Right lung (tissue), 5 donors: ENCODE results near the gene SFRP5. TPM values are rescaled to one million over a fixed set of nuclear protein-coding genes. Genes with fewer than 3 reads are reported as not detected.

Experiments used
- DNase-seq, 2 donors: peaks; one replicate each; pipeline ENCODE4 v3.0.0-alpha.2; 2013
- polyA plus RNA-seq, 5 donors: library from polyadenylated mRNA; unstranded; fragments of 120-200 nt; gene quantifications; one replicate each; pipeline versions ENCODE4 v1.2.1 to v1.2.3, GENCODE V29; 2013; ENCODE audit warnings: inconsistent platforms in 1 of 5, low replicate concordance in 1 of 5; ENCODE audit not compliant: insufficient read length in 5 of 5, insufficient read depth in 1 of 5

Gene SFRP5
- polyA plus RNA-seq, 5 donors, result 3.5 to 9.7 (median 4.0) TPM

DNA sequence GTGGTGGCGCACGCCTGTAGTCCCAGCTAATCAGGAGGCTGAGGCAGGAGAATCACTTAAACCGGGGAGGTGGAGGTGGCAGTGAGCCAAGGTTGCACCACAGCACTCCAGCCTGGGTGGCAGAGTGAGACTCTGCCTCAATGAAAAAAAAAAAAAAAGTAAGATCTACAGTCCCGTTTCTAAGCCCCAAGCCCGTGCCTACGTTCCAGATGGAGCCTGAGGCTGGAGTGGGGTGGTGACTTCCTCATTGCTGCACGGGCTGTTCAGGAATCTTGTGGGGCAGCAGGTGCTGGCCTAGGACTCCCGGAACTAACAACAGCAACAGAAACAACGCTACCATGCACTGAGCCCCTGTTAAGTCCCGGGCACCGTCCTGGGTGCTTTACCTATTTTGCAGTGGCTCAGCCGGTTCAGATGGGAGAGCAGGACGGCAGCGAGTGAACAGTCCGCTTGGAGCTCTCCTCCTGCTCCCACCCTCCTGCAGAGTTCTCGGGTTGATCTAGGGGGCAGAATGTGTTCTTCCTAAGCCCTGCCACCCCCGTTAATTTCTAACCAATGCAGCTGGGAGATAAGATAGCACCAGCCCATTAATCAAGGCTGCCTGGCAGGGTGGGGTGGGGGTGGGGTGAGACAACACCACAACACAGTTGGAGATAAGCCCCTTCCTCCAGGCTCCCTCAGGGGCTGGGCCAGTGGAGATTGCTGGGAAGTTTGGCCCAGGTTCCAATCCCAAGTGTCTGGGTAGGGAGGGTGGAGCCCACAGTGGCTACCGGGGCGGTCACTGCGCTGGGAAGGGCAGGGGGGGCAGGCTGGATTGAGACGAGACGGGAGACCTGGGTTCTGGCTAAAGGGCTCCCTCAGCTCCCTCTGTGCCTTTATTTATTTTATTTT is 17.0 kb upstream of the SFRP5 start:
- DNase-seq, result peak; percentile 30 to 38

DNA sequence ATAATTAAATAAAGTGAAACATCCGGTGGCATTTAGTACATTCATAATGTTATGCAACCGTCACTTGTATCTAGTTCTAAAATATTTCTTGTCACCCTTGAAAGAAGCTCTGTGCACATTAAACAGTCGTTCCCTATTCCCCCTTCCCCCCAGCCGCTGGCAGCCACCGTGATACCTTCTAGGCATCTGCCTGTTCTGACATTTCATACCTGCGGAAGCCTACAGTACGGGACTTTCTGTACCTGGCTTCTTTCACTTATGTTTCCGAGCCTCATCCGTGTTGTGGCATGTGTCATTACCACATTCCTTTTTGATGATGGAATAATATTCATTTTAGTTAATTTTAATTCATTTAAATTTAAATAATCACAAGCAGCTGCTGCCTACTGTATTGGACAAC is 13.9 kb upstream of the SFRP5 start:
- no peak for DNase-seq

DNA sequence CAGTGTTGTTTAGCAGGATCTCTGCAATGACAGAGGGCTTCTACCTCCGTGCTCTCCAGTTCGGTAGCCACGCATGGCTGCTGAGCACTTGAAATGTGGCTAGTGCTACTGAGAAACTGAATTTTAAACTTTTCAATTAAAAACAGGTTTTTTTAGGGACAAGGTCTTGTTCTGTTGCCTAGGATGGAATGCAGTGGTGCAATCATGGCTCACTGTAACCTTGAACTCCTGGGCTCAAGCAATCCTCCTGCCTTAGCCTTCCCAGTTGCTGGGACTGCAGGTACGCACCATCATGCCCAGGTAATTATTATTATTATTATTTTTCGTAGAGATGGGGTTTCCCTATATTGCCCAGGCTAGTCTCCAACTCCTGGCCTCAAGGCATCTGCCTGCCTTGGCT is 13.4 kb upstream of the SFRP5 start:
- DNase-seq, result no peak

DNA sequence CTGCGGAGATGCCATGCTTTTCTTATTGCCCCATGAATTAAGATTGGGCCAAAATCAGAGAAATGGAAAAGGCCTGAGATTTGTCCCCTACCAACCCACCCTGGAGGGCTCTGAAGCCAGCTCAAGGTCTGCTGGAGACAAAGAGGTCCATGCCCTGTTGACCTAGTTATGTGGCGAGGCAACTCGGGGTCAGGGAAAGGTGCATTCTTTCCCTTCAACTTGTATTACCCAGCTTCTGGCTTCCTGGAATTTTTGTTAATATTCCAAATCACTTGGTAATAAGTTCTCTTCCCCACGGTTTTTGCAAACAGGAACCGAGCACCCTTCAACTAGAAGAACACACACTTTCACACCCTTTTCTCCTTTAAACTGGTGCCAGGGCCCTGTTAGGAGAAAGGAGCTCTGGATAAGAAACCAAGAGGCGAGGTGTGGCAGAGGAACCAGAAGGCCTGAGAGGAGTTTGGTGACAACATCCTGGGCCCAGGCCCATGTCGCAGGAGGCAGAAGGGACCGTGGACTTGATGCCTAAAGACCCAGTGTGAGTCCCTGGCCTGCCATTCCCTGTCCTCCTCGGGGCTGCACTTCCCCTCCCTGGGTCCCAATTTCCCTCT is 12.5 kb upstream of the SFRP5 start:
- DNase-seq, result peak; percentile 28 to 30

DNA sequence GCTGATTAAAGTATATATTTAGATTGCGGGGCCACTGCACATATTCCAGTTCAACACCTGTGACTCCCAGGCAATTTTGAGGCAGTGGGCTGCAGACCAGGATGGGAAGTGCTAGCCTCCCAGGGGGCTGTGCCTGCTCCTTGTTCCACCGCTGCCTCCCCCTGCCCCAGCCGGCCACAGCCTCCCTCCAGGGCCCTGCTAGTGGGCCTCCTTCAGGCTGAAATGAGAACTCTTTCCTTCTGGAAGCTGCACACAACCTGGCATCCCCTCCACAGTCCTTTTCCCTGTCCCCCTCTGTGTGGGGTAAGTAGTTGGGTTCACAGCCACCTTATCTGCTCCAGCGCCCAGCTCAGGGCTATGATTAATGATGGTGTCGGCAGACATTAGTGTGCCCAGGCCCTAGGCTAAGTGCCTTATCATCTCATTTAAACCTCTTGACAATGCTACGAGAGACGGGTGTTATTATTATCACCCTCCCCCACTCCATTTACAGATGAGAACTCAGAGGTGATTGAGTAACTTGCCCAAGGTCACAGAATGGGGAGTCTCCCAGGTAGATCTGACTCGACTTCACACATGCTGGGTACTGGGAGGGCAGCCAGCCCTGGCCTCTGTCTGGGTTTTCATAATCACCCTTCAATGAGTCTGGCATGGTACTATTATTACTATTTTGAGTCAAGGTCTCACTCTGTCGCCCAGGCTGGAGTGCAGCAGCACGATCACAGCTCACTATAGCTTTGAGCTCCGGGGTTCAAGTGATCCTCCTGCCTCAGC is 10.8 kb upstream of the SFRP5 start:
- DNase-seq, result no peak

DNA sequence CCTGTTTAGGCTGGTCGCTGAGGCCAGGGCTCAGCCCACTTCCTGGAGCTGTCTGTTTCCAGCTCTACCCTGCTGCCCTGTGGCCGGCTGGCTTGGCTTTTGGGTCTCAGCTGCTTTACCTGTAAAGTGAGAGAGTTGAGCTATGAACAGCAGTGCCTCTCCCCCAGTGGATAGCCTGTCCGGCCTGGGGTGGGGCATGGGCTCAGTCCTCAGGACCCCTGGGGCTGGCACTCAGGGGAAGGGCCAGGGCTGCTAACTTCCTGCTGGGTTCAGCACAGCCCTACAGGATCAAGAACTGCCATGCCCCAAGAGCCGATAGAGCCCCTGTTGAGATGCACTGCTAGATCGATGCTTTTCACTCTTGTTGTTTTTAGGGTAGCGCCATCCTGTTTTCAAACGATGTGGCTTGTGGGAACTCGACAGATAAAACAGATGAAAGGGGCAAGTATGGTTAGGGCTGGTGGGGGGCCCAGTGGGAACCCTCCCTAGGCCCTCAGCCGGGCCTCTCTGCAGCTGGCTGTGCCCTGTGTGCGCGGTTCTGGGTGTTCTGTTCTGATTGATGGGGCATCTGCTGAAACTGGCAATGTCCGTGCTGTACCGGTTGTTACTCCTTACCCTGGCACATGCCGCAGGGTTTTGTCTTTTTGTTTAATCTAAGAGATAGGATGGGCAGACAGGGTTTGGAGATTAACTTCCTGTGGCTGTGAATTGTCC is 10.0 kb upstream of the SFRP5 start:
- DNase-seq, result no peak

DNA sequence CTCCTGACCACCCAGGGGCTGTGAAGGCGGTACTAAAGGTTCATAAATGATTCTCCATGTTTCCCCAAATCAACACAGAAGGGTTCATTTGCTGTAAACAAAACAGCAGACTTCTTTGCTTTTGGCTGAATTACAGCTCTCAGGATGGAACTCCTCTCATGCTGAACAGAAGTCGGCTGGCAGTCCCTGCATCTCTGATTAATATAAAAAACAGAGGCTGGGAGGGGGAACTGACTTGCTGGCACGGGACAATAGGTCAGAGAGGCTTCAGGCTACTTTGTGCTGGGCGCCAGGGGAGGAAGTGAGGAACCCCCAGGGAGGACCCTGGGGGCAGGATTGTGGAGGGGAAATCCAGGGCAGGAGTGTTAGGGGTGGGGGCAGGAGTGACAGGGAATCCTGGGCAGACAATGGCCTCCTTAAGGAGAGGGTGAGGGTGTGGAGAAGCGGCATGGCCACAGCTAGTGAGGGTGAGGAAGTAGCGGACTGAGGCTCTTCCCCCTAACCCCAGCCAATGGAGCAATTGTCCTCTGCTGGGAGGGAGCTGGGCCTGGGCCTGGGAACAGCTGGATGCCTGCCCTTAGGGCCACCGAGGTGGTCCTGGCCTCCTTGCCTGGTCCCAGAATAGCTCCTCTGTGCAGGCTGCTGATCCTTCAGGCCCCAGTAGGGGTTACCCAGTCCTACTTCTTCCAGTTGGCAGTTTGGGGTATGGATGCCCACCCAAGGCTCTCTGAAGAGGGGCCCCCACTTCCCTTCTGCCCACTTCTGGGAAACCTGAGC is 9.2 kb upstream of the SFRP5 start:
- DNase-seq, result peak; percentile 28 to 39

DNA sequence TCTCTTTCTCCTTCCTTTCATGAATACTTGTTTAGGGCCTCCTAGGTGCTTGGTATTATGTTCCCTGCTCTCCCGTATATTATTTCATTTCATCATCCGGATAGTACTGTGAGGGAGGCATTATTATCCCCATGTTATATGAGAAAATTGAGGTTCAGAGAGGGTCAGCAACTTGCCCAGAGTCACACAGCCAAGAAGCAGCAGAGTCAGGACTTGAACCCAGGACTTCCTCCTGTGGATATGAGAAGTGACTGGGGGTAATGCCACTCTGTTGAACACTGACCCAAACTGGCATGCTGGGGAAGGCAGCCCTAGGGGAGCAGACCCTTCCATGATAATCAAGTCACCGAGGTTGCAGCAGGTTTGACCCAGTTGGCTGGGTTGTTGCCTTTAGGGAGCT is 8.2 kb upstream of the SFRP5 start:
- no peak for DNase-seq

DNA sequence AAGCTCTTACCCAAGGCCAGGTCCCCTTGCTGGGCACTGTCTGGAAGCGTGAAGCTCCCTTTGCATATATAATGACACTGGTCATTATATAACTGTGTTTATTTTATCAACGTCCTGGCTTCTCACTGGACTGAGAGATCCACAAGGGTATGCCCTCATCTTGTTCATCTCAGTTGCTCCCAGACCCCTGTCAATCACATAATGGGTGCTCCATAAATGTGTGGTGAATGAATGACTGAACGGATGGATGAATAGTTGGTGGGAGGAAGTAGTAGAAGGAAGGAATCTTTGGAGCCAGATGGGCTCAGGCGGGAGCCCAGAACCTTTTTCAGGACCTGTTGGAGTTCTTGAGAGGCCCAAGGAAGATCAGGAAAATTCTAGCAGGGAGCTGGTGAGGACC is 7.7 kb upstream of the SFRP5 start:
- DNase-seq, result no peak

DNA sequence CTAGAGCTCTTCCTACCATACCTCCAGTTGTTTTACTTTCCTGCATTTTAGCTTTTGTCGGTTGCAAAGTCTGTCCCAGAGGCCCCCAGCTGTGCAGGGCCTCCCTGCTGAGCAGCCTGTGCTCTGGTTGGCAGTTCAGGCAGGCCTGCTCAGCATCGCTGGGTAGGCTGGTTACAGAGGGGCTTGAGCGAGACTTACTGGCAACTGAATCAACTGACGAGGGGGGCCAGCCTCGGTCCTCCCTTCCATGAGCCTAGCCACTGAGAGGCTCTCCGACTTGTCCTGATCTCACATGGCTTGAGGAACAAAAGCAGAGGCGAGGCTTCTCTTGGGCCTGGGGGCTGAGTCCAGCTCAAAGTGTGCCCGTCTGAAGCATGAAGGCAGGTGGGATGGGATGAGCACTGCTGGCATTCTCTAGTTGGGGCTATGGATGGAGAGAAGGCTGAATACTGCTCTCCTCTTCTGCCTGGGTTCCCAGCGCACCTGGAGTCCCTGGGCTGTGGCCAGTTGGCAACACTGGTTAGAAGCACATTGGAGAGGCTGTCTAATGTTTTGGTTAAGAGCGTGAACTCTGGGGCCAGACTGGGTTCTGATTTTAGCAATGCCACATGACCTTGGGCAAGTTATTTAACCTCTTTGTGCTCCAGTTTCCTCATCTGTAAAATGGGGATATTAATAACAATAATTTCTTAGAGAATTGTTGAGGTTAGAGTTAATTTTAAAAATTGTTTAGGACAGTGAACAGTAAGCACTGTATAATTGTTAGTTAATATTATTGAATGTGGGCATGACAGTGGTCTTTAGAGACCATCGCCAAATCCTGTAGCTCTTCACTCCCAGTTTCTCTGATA is 6.9 kb upstream of the SFRP5 start:
- DNase-seq, result no peak

DNA sequence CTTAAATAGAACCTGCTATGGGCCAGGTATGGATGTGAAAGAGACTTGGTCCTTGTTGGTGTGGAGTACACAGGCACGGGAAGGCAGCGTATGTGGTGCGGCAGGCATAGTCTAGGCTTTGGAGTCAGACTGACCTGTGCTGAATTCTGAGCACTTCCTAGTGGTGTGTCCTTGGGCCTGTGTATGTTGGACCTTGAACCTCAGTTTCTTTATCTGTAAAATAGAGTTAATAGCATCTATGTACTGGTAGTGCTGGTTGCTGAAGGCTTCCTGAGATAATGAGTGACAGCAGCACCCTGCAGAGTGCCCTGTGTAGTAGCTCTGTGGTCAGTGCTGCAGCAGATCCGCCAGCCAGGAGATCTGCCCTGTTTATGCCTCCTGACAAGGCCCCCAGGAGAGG is 5.3 kb upstream of the SFRP5 start:
- DNase-seq, result no peak

DNA sequence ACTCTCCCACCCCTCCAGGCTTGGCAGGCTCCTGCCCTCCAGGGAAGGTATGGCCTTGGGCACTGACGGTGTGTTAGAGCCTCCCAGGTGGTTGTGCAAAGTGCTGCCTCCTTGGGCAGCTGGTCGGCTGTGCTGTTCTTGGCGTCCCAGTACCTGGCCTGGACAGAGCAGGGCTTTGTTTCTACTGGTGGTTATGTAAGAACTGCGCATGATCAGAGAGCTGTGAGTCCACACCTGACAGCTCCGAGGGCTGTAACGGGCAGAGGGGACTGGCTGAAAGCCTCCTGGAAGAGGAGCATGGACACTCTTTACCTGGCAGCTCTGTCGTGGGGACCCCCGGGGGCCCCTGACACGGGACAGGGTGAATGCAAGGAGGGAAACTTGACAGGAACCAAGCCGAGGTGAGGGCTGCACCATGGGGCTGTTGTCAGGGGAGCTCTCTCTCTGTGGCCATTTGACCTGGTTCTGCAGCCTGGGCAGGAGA is 3.1 kb upstream of the SFRP5 start:
- no peak for DNase-seq

DNA sequence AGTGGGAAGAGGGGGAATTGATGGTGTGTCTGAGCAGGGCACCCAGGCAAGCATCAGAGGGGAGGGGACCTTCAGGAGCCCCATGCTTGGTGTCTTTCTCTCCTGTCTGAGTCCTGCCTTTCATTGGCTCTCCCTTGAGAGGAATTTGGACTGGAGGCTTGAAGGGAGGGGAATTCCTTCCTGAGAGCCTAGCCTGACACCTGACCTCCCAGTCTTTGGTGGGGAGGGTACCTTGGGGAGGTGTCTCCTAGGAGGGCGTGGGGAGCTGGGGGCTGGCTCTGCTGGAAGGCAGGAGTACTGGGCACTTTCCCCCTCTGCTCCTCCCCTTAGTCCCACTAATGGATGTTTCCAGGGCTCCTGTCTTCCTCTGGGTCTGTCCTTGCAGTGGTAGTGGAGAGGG is 1.3 kb upstream of the SFRP5 start:
- no peak for DNase-seq

DNA sequence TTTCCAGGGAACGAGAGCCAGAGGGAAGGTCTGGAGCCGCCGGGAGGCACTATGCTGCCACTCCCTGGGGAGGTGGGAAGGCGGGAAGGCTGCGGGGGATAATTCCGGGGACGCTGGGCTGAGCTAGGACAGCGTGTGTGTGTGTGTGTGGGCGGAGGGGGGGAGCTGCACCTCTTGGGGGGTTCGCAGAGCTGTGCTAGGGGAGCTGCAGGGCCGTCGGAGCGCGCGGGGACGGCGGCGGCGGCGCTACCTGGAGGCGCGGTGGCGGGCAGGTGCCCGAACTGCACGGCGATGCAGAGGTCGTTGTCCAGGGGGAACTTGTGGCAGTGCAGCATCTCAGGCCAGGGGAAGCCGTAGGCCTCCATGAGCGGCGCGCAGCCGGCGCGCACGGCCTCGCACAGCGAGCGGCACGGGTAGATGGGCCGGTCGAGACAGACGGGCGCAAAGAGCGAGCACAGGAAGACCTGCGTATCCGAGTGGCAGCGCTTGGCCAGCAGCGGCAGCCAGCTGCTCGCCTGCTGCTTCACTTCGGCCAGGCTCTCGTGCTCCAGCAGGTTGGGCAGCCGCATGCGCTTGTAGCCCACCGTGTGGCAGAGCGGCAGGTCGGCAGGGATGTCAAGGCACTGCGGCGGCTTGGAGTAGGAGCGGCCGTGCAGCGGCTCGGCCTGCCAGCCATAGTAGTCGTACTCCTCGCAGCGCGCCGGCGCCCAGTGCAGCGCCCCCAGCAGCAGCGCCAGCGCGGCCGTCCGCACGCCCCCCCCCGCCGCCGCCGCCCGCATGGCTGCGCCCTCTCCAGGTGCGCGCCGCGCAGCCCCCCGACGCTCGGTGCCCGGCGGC is 526 bp downstream of the SFRP5 start:
- no peak for DNase-seq

DNA sequence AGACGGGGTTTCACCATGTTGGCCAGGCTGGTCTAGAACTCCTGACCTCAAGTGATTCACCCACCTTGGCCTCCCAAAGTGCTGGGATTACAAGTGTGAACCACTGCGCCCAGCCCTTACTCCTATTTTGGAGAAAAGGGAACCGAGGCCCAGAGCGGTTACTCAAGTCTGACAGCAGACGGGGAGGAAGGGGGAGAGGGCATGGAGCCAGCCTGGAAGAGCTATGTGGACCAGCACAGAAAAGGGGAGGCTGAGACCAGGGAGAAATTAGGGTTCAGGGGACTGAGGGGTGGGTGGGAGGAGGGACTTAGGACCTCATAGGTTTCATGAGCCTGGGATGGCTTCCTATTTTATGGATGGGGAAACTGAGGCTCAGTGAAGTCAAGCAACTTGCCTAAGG is 1.5 kb downstream of the SFRP5 start:
- no peak for DNase-seq

DNA sequence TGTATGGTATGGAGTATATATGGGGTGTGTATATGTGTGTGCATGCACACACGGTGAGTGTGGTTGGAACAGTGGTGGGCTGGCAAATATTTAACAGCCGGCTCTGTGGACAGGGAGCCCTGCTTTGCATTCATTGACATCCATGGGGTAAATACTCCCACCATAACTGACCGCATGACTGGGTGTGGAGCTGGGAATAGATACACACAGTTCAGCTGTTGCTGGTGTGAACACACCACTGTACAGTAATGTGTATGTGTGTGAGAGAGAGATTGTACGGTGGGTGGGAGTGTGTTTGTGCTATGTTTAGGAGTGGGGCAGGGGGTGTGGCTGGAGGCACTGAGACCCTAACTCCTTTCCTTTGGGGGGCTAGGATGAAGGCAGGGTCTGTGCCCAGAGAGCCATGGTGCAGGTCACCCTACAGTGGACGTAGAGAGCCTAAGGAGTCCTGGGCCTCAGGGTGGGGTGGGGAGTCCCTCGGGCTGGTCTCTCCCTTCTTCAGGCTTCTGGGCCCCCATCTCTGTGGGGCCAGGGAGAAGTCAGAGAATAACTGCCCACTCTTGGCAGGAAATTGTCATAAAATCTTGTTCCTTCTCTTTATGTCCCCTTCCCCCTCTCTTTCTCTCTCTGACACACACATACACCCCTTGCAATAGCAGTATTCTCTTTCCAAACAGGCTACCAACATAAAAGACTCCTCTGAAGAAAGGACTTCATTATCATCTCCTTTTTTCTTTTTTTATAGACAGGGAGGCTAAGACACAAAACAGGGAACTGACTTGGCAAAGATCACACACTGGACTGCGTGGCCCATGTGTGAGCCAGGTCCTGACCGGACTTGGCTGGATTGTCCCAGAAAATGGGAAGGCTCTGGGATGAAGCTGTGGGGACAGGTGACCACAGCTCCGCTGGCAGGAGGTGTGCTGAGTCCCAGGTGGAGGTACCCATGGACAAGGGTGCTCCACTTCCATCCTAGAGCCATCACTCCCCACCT is 3.2 kb downstream of the SFRP5 start:
- no peak for DNase-seq

DNA sequence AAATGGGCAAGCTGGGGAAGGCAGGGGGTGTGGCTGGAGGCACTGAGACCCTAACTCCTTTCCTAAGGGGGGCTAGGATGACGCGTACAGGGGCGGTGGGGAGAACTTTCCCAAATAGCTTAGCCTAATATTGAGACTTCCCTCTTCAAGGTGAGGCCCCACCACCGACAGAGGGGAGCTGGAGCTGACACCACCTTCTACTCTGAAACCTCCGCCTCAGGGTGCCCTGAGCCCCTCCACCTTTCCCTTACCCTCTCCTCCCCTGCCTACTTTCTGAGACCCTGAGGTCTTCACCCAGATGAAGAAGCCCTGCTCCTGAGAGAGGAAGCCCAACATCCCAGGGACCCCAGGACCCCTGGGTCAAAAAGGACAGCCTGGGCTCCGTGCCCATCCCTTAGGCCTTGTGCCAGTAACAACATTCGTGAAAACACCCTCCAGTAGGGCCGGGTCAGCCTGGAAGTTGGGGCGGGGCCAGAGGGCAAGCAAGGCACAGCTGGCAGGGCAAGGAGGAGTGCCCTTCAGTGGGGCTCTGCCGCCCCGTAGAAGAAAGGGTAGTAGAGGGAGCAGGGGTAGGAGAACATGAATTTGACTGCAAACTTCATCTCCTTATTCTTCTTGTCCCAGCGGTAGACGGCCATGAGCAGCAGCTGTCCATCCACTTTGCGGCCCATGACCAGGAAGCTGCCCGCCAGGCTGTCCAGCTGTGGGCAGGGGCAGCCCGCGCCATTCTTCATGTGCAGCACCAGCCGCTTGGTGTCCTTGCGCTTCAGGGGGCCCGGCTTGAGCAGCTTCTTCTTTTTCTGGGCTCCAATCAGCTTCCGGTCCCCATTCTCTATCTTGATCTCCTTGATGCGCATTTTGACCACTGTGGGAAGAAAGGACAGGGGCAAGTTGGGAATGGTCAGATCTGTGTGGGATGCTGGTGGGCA is 4.5 kb downstream of the SFRP5 start:
- DNase-seq, result no peak
